Left renal pelvis (tissue), 4 donors: ENCODE results near the gene ASTL. TPM values are rescaled to one million over a fixed set of nuclear protein-coding genes. Genes with fewer than 3 reads are reported as not detected.

ENCODE experiments used
- DNase-seq, 4 donors: peaks; one replicate each; pipeline ENCODE4 v3.0.0-alpha.2; 2013; ENCODE audit warnings: low read depth in 4 of 4, low spot score in 3 of 4
- polyA plus RNA-seq, 4 donors: library from polyadenylated mRNA; unstranded; fragments of 120-200 nt; gene quantifications; one replicate each; pipeline ENCODE4 v1.2.1, GENCODE V29; 2013; ENCODE audit not compliant: insufficient read length in 4 of 4

Gene ASTL
- polyA plus RNA-seq, 4 donors: 0.10 to 0.15 (median 0.14) TPM; not detected in 1

DNA sequence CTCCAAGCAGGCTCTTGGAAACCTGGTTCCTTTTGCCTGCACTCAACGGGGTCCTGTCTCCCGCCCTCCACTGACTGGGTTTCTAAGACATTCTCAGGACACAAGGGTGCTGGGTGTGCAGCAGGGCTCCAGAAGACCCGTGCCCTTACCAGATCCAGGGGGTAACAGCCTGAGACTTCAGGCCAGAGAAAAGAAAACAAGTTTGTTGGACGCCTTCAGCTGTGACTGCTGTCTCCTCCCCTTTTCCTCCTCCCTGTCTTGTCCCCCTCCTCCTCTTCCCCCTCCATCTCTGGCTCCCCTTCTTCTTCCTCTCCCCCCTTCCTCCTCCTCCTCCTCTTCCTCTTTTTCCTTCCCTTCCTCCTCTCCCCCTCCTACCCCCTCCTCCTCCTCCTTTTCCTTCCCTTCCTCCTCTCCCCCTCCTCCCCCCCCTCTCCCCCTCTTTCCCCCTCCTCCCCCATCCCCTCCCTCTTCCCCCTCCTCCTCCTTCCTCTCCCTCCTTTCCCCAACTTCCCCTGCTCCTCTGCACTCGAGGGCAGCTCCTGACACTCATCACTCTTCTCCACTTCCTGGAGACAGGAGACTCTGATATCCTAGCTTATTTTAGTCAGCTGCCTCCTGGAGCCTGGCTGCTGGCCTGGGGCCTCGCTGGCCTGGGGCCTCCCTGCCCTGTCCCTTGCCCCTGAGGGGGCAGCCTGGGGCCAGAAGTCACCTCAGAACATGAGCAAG lies 34.4 kb downstream of the ASTL start:
- DNase-seq: no peak

DNA sequence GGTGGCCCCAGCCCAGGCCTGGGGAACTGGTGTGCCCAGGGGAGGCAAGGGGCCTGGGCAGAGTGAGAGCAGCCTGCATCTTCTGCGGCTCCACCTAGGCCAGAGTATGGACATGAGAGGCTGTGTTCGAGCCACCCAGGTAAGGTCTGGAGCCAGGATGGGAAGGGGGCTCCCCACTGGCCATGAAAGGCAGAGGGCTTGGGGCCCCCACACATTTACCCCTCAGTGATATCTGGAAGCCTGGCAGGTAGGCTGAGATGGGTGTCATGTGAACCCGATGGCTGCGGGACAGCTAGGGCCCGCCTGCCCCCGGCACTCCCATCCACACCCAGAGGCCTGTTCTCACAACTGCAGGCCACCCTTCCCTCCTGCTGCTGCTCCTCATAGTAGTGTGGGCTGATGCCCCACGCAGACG lies 35.1 kb downstream of the ASTL start:
- no peak for DNase-seq

DNA sequence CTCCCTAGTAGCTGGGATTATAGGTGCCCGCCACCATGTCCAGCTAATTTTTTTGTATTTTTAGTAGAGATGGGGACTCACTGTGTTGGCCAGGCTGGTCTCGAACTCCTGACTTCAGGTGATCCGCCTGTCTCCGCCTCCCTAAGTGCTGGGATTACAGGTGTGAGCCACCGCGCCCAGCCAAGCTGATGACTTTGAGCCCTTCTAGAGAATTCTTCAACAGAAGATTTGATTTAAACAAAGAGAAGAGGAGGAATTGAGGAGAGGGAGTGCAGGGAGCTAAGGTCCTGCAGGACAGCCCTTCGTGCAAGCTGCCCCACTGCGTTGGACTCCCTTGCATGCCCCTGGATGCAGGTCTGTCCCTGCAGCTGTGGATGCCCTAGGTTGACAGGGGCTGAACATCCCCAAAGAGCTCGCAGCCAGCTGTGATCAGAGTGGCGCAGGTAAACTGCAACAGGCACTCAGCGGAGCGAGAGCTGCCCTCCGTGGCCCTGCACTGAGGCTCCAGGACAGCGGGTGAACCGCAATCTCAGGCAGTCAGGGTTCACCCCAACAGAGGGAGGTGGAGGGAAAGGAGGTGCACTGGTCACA lies 35.6 kb downstream of the ASTL start:
- no peak for DNase-seq

- no peak for DNase-seq
Measured at GRCh38 chr2:96100893-96101304, 37.4 kb downstream of the ASTL start.

DNA sequence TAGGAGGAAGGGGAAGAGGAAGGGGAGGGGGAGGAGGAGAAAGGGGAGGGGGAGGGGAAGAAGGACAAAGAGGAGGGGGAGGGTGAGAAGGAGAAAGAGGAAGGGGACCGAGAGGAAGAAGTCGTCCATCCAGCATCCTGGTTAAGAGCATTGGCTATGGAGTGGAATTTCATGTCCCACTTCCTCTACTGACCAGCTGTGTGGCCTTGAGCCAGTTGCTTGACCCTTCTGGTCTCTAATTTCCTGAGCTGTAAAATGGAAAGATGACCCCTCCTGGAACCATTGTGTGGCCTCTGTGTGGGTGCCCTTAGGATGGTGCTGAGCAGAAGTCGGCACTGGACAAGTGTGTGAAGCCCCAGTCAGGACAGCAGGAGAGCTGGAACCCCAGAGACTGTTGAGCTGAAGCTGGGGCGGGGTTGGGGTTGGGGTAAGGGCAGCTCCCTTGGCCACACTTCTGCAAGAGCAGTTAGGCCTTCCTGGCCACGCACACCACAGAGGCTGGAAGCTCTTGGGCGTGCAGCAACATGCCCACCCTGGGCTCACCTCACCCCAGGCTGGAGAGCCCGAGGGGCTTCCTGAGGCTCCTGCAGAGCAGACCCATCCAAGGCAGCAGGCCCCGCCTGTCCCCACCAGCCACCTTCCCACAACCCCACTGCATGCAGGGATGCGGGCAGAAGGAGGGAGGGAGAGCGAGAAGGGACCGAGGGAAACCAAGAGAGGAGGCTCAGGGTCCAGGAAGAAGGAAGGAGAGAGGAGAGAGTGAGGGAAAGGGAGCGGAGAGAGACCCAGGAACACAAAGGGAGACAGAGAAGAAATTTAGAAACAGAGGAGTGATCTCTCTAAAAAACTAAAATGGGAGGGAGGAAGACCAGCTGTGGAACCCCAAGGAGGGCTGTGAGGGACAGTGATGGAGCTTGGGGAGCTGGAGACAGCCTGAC lies 38.2 kb downstream of the ASTL start:
- DNase-seq: no peak

- DNase-seq: no peak
Measured at GRCh38 chr2:96098900-96099590, 39.3 kb downstream of the ASTL start.

DNA sequence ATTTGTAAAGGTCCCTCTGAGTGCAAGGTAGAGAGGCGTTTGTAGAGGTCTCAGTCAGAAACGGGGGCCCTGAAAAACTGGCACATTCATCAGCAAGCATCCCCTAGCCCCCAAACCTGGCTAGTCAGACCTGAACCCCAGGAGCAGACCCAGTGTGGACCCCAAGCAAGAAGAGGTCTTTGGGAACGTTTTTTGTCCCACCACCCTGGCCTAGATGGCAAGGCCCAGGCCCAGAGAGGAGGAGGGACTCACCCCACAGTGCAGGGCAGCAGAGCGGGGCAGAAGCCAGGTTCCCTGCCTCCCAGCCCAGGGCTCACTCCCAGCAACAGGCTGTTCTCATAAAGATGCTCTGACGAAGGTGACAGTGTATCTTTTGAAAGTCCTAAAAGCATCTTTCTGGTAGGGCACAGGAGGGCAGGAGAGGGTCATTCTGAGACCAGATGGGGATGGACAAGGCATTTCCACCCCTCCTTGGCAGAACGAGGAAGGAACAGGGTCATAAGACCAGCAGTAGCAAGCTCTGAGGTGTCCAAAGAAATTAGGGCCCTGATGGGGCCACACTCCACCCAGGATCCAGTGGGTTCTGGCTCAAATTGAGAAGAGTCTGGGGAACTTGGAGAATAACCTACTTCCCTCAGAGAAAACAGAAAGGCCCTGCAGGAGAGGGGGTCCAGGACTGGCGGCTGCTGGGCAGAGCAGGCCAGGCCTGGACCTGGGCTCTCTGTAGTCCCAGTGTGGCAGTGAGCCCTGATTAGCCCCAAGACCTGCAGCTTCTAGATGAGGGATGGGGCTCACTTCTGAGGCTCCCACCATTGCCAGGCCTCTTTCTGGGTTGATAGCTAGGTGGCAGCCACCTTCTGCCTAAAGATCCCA lies 40.1 kb downstream of the ASTL start:
- DNase-seq: no peak

DNA sequence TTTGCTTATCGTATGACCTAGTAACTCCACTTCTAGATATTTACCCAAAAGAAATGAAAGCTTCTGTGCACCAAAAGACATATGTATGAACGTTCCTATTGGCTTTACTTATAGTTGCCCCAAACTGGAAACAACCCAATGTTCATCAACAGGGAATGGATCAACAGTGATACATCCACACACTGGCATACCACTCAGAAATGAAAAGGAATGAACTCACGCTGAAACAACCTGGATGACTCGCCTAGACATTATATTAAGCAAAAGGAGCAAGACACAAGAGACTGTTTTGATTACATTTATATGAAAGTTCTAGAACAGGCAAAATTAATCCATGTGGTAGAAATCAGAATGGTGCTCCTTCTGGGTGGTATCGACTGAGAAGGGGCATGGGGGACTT lies 40.9 kb downstream of the ASTL start:
- DNase-seq: no peak

GRCh38 chr2:96095116-96095636 lies 43.1 kb downstream of the ASTL start:
- no peak for DNase-seq

- no peak for DNase-seq
Measured at GRCh38 chr2:96093528-96093927, 44.8 kb downstream of the ASTL start.

DNA sequence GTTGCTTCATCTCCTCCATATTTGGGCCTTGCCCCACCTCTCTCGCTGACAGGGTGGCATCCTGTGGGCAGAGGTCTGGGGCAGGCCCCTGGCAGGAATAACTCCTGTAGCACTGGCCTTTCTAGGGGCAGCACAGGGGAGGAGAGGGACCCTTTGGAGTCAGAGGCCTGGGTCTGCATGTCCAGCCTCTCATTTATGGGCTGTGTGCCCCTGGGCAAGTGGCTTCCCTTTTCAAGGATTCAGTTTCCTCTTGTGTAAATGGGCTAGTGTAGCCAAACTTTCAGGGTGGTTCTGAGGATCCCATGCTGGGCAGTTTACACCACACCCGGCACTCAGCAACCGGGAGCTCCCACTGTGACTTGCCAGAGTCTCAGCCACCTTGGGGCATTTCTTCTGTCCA lies 45.4 kb downstream of the ASTL start:
- DNase-seq: no peak

GRCh38 chr2:96092573-96092877 lies 45.8 kb downstream of the ASTL start:
- DNase-seq: no peak

DNA sequence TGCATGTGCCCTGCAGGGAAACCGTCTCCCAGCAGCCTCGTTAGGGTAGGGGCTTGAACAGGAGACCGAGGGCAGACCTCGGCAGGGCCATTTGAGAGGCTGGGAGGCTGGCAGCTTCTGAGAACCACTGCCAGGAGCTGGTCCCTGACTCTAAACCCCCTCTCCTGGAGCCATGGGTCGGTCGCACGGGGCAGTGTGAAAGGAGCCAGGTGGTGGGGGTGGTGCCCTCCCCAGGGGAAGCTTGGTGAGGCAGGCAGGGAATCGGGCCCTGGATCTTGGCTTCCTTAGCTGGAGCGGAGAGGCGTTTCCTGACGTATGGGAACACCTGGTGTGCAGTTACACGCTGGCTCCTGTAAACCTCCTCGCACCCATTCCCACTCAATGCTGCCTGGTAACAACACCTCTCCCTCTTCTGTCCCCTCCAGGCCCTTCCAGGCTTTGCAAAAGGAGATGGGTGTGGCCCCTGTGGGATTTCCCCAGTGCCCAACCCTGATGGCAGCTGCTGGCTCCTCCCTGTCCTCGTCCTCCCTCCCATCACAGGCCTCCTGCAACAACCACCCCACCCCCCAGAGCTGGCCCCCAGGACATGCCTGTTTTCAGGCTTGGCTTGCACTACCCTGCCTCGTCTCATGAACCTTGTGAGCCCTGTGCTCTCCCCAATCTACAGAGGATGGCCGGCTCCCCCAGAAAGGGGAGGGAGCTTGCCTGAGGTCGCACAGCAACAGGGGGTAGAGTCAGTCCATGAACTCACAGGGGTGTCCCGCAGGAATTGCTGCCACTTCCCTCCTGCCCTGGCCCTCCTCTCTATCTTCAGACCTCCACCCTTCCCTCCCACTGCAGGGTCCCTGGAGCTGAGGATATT lies 46.4 kb downstream of the ASTL start:
- DNase-seq: no peak

DNA sequence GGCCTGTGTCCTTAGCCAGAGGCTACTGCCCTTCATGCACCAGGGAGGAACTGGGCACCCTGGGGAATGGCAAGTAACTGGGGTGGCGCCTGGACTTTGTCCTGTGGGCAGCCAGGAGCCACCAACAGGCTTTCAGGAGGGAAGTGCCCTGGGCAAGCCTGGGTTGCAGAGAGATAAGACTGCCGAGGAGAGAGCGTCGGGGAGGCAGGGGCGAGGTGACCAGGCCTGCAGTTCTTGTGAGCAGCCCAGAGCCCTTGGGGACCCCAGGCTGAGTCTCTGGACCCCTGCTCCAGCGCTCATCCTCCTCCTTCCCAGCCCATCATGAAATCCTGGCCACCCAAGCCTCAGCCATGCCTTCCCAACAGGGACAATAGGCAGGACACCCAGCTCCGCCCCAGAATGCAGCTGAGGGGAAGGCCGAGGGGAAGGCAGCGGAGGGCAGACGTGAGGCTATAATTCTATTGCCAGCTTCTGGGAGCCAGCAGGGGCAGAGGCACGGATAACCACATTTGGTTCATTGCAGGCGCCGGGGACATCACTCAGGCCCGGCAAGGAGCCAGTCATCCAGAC lies 47.1 kb downstream of the ASTL start:
- DNase-seq: no peak

- DNase-seq: no peak
Measured at GRCh38 chr2:96090196-96090926, 47.9 kb downstream of the ASTL start.

DNA sequence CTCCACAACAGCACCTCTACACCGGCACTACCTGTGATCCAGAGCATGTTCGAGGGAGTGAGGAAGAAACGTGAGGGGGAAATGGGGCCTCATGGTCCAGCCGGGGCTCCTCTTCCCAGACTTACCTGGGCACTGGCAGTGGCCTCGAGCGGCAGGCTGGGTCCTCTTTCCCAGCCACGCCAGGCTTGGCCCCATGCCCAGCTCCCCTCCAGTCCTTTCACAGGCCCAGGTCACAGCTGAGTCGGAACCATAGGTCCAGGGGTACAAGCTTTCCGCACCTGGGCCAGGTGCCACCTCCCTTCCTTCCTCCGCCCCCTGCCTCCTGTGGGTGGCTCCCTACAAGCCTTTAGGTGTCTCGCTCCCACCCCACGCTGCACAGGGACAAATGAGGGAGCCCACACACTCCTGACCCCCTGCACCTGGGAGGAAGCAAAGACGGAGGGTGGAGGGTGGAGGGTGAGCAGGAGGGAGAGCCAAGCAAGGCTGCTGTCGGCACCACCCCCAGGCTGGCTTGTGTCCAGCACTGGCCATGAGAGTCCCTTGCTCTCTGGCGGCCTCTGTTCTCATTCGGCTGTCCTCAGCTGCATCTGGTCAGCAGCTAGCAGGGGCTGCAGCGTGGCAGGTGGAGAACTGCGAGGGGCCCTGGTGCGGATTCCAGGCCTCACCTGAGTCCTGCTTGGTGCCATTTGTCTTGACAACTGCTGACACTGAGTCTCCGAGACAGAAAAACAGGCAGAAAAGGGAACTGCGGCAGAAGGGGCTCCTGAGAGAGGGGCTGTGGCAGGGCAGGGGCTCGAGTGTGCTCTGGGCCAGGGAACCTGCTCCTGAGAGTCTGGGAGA lies 48.7 kb downstream of the ASTL start:
- DNase-seq: no peak
